ENCODE results near the gene RBM48.
"Not testable (repeated sequence)": the region's sequence is repeated elsewhere in the genome, so short reads cannot be mapped to it uniquely, and the experiment has no call there.

Gene RBM48

DNA sequence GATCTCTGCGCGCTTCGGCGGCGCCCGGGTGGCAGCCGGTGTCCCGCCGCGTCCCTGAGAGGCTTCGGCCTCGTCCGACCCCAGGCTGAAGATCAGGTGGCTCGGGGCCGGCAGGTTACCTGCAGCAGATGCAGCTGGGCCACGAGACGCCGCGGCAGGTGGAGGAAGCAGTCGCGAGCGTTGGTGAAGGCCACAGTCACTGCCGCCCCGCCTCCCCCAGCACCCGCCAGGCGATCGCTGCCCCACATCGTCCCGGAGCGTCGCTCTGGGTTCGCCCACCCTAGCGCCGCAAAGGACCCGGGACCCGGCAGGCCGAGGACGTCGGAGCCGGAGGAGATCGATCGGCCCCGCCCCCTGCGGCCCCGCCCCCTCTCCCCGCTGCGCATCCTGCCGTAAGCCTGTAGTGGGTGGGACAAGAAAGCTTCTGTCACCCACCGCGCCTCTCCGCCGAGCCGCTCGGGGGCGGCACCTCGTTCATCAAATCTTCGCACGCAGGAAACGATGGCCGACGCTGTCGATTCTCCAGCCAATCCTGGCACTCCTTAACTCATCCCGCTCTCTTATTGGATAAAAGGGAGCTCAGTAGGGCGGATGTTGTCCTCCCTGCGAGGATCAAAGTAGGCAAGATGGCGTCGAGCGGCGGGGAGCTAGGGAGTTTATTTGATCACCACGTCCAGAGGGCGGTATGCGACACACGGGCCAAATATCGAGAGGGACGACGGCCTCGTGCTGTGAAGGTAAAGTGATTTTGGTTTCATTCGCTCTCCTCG is at the start of gene RBM48, which contains the start of gene PEX1:
RBM48 (plus strand) TSS at position 608 of the 770 bp plus-strand sequence; CDS start at position 627, 19 bp downstream.
PEX1 (minus strand) TSS at position 333 of the 770 bp plus-strand sequence; CDS start at position 248, 85 bp downstream.
- peak; percentile 93 for ATAC-seq
- peak; percentile 93 for DNase-seq

DNA sequence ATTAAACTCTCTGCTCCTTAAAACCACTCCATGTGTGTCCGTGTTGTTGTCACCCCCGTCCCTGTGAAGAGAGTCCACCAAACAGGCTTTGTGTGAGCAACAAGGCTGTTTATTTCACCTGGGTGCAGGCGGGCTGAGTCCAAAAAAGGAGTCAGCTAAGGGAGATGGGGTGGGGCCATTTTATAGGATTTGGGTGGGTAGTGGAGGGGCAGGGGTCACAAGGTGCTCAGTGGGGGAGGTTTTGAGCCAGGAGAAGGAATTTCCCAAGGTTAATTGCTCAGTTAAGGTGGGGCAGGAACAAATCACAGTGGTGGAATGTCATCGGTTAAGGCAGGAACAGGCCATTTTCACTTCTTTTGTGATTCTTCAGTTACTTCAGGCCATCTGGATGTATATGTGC is 49.4 kb upstream of the RBM48 start:
- ATAC-seq: not testable (repeated sequence)

DNA sequence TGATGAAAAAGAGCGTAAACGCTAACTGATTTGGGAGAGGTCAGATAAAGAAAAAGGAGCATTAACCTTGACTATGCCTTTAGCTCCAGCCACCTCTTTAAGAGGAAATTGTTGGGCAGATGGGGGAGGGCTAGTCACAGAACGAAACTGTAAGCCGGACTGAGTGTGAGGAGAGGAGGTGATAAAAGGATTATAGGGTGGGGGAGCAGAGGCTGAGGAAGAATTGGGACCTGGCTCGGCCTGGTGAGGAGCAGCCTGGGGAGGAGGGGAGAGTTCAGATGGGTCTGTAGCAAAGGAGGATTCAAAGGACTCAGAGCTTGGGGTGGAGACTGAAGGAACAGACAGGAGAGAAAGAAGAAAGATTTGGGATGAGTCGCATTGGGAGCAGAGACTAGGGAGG is 45.0 kb upstream of the RBM48 start:
- ATAC-seq, DNase-seq: not testable (repeated sequence)

More for the DNA sequence above, 49.4 kb upstream of the RBM48 start:
- DNase-seq: not testable (repeated sequence)

DNA sequence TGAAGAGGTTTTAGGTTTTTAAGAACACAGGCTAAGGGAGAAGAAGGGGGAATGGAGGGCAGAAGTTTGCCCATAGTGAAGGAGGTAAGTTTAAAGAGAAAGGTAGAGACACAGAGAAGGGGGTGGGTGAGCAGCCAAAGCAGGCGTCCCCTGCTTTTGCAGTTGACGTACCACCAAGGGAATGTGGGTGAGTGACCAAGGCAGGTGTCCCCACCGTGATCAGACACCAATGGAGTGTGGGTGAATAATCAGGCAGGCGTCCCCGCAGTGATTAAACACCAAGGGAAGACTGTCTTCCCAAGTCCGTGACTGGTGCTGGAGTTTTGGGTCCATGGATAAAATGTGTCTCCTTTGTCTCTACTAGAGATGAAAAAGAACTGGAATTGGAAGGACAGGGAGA is 44.4 kb upstream of the RBM48 start:
- not testable (repeated sequence) for DNase-seq, ATAC-seq

DNA sequence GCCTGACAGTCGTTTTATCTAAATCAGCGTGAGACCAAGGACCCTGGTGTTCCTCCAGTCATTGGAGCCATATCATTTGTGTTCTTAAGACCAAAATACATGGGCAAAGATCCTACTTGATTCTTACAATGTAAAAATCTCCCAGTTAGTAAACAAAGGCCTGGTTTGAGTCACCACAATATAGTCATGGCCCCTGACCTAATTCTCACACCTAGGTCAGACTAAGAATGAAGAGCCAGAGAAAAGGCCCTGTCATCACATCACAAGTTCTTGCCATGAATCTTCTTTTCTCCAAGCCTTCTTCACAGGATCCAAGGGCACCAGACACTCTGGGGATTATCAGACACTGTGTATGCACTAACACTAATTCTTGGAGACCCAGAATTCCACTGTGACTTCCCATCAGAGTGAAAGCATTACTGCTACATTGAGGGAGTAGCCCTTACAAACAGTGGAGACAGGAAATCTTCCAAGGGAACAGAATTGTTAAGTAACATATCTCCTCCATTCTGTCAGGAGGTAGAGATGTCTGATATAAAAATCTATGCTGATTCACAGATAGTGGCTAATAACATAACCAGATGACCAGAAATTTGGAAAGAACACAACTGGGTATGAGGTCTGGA is 43.2 kb upstream of the RBM48 start:
- ATAC-seq: no peak
- DNase-seq: no peak

DNA sequence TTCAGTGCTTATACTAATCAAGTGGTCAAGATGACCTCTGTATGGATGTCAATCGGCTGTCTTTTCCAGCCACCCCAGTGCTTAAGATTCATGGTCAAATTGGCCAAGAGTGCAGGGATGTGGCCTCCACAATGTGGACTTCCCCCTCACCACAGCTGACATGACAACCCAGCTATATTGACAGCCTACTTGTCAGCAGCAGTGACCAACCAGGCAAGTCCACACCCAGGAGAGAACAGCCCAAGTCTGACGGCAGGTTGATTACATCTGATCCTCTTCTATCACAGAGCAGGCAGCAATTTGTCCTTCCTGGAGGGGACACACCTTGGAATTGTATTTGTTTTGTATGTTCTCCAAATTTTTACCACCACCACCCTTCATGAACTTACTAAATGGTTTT is 42.6 kb upstream of the RBM48 start:
- no peak for DNase-seq
- no peak for ATAC-seq

DNA sequence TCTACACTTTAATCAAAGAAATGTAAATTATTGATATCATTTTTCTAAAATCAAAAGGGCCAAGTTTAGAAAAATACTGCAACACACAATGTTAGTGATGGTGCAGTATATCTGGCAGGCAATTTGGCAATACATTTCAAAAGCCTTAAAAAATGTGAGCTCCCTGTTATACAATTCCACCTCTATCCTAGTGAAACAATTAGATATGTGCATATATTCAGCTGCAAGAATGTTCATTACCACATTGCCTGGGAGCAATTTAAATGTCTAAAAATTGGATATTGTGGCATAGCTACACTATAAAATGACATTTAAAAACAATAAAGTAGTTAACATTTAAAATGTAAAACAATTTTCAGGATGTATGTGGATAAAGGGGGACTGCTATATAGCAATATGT is 40.8 kb upstream of the RBM48 start:
- no peak for DNase-seq
- ATAC-seq: no peak

DNA sequence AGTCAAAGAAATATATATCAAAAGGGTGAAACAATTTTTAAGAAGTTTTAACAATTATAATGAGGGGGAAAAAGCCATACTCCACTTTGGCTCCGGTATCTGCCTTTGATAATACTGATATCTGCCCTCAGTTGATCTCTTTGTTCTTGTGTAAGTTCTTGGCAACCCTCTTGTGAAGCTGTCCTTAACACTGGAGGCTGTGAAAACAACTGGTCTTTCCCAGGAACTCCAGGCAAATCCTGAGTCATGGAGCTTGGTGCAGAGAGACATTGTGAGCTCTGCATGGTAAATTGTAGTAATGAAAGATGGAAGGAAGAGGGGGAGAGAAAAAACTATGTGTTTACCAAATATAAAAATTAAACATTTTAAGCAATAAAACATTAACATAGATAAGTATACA is 39.0 kb upstream of the RBM48 start:
- ATAC-seq: no peak

DNA sequence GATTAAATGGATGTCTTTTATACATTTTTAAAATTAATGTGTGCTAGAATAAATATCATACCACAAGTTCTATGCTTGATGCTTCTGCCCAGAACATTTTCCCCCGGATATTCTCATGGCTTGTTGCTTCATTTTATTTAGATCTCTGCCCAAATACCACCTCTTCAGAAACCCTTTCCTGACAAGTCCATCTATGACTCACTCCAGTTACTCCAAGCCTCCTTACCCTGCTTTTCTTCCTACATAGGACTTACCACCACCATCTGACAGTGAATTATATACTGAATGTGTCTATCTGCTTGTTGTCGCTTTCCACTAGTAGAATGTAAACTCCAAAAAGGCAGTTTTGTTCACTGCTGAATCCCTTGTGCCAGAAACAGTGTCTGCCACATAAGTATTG is 31.7 kb upstream of the RBM48 start:
- ATAC-seq (no peak), DNase-seq (no peak)

More for the DNA sequence above, 39.0 kb upstream of the RBM48 start:
- no peak for DNase-seq

DNA sequence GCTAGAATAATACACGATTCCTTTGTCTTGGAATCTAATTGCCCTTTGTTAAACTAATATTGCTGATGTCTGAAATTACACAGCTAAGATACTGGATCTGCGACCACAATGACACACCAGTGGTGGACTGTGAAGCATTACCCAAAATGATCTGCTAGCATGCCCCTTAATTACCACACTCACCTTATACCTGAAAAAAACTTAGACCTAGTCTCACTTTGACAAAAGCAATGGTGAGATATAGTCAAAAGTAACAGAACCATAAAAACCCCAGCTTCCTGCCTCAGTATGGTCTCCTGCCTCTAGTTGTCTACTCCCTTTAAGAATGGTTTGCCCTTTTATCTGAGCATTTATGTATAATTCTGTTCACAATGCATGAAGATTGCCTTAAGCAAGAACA is 30.0 kb upstream of the RBM48 start:
- DNase-seq (no peak), ATAC-seq (no peak)

DNA sequence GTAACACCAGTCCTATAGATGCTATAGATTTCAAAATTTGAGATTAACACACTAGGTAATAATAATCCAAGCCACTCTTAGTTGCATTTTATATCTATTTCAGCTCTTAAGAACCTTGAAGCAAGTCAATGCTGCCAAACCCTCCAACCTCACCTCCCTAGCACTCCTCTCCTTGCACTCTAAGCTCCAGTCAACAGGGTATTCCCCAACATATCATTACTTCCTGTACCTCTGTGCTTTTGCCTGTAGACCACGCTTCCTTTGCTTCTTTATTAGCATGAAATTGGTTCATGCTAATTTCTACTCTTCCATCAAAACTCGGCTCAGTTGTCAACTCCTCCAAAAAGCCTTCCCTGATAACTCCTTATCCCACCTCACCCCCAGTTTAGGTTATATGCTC is 24.8 kb upstream of the RBM48 start:
- DNase-seq (no peak), ATAC-seq (no peak)

DNA sequence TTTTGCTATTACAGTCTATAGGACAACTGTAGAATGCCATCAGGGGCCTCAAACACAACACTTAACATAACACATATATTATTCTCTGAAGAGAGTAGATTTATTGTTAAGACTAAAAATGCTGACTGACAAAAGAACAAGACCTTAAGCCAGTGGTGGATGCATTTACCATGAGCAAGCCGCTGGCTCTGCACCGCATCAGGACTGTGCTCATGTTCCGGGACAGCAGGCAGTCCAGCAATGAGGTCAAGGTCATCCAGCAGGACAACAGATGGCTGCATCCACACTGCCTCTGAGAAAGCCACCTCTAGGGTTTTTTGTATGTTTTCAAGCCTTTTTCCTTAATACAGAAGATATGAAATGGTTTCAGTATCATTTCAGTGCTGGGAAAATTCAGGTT is 24.0 kb upstream of the RBM48 start:
- DNase-seq: no peak
- no peak for ATAC-seq

DNA sequence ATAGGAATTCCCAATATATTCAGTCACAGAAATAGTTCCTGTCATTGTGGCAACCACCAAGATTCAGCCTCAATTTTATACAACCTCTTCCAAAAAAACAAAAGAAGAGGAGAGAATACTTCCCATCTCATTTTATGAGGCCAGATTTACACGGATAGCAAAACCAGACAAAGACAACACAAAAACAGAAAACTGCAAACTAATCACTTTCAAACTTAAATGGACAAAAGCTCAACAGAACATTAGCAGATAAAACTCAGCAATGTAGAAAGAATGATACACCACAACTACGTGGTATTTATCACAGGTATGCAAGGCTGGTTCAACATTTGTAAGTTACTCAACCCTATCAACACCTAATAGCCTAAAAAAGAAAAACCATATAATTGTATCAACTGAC is 22.2 kb upstream of the RBM48 start:
- no peak for ATAC-seq
- DNase-seq: no peak

DNA sequence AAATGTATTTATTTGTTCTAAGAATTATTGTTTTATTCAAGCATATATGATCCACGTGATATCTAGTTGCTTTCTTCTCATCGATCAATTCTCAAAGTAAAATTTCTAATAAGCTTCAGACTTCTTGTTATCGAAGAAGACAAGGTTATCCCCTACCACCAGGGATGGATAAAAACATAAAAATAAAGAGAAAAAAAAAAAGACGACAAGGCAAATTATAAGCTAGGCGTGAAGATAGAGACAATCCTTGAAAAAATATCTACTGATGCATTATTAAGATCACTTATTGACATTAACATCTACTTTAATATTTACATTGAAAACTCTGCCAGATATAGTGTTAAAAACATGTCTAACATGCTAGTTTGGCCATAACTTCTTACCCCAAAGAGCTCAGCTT is 19.6 kb upstream of the RBM48 start:
- ATAC-seq: no peak
- DNase-seq: no peak

DNA sequence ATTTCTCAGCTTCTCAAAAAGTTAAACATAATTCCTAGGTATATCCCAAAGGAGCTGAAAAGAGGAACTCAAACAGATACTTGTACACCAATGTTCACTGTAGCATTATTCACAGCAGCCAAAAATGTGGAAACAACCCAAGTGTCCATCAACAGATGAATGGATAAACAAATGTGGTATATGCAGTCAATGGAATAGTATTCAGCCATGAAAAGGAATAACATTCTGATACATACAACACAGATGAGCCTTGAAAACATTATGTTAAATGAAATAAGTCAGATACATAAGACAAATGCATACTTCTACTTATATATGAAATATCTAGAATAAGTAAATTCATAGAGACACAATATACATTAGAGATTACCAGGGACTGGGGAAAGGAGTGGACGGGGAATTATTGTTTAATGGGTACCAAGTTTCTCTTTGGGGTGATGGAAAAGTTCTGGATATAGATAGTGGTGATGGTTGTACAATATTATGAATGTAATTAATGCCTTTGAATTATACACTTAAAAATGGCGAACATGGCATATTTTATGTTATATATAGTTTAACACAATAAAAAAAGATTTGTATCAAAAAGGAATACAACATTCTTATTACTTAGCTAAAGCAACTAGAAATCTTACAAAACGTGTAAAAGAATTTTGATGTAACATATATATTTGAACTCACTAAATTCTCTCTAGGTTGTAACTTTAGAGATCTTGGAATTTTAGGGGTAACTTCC is 15.3 kb upstream of the RBM48 start:
- ATAC-seq (no peak), DNase-seq (no peak)

DNA sequence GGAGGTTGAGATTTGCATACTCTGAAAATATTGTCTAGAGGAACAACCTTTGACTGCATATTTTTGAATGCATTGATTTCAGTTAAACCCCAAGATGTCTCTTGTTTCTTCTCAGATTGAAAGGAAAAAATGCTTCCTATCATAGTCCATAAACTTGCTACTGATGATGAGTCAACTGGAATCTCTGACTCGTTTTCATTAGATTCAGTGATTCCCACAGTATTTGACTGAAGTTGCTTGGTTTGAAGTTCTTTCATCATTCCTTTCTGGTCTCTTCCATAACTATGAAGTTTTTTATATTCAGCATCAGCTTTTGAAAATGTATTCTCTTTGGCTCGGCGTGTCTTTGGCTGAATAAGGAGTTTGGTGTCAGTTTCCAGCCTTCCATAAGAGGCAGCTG is 11.0 kb upstream of the RBM48 start:
- ATAC-seq (no peak), DNase-seq (no peak)

DNA sequence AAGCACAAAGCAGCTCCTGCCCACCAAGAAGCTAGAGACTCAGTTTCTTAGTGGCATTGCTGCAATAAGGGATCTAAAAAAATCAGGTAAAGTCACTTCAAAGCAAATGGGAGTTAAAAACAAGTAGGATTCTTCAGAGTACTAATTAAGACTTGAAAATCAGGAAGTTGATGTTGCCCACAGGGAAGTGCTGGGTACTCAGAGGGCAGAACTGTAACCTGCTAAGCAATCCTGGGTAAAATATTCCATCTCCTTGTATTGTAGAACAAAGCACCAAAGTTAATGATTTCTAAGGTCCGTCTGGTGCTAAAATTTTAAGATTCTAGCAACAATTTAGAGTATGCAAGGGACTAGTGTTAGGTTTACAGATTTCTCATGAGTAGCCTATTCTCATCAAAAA is 8.6 kb upstream of the RBM48 start:
- DNase-seq (no peak), ATAC-seq (no peak)

DNA sequence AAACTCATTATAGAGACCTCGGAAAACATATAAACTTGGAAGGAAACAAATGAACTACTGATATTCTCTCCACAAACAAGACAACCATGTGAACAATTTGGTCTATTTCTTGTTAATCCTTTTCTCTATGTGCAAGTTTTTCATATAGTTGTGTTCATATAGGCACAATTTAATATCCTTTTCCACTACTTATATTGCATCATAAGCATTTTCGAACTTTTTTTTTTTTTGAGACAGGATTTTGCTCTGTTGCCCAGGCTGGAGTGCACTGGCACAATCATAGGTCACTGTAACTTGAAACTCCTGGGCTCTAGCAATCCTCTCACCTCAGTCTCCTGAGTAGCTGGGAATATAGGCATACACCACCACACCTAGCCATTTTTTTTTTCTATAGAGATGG is 5.5 kb upstream of the RBM48 start:
- ATAC-seq (no peak), DNase-seq (no peak)

DNA sequence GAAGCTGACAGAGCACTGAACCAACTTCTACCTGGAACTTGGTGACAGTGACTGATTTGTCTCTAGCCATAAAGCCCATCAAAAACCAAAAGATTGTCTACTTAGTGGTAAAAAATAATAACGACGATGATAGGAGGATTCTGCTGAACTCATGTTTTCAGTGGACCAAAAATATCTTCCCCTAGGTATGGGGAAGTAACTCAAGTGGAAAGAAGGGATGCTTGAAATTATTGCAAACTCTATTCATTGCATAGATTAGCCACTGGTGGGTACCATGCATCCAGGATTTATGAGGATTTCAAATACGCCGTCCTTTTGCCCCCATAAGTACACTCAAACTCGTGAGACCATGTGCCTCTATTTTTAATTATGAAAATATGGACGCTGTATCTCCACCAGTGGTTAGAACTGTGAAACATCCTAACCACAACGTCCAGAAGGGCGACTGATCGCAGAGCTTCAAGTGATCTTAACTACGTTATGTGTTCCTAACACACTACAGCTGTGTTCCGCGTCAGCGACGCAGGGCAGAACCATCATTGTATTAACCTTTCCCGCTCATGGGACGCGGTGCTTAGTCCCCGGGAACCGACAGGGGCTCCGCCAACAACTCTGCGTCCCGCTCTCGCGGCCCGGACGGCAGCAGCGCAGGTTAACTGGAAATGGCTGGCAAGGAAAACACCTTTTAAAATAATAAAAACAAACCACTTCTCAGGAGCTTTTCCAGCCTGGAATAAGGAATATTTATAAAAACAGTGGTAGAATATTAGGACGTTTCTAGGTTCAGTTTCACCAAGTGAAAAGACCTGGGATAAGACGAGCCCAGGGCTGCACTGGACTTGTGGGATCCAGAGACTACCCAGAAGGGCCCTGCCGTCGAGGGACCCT is 1.1 kb upstream of the RBM48 start:
- DNase-seq: peak; percentile 63
- ATAC-seq: peak; percentile 50

DNA sequence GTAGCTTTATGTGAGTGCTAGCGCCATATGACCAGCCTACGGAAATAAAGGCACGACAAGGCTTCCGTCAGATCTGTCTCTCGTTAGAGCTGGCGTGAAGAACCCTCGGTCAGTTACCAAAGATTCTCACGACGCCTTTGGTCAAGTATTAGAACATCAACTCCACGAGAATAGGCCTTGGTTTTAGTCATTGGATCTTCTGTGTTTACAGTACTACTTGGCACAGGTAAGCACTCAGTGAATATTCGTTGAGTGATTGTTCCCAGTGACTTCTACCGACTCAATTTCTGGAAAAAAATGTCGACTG is 316 bp downstream of the RBM48 start:
- DNase-seq (no peak), ATAC-seq (no peak)

DNA sequence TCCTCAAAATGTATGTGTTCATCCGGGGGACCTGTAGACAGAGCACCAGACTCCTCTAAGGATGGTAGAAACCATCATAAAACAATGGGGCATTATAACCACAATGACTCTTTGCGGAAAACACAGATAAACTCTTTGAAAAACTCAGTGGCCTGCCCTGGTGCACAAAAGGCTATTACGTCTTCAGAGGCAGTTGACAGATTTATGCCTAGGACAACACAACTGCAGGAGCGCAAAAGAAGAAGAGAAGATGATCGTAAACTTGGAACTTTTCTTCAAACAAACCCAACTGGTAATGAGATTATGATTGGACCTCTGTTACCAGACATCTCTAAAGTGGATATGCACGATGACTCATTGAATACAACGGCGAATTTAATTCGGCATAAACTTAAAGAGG is 6.0 kb downstream of the RBM48 start:
- DNase-seq (no peak), ATAC-seq (no peak)

DNA sequence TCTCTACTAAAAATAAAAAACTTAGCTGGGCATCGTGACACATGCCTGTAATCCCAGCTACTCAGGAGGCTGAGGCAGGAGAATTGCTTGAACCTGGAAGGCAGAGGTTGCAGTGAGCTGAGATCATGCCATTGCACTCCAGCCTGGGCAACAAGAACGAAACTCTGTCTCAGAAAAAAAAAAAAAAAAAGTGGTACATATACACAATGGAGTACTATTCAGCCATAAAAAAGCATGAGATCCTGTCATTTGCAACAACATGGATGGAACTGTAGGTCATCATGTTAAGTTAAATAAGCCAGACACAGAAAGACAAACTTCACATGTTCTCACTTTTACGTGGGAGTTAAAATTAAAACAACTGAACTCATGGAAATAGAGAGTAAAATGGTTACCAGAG is 14.9 kb downstream of the RBM48 start:
- DNase-seq: not testable (repeated sequence)

More for the DNA sequence above, 14.9 kb downstream of the RBM48 start:
- ATAC-seq: not testable (repeated sequence)

All from stimulated activated naive CD8-positive, alpha-beta T cell treated with anti-CD3 and anti-CD28 coated beads, Interleukin-15, Interleukin-2, amounts not matched to agents 100 U/mL and 50 U/mL, for 24 hours (primary cell).